HEK293 (cell line): ENCODE measurements around the gene SETD5.

Source experiments
- CTCF ChIA-PET: fragments of 350-600 bp; formaldehyde crosslinking; extraction: SDS; loops from one replicate; lab custom pipeline; 2021; ENCODE audit warnings: antibody characterized with exemption; lab: Yijun Ruan, JAX
- POLR2A ChIA-PET: fragments of 300-600 bp; formaldehyde crosslinking; extraction: SDS; loops from one replicate; lab custom pipeline; 2020; ENCODE audit warnings: antibody characterized with exemption, inconsistent platforms; lab: Yijun Ruan, JAX
- H3K27ac ChIP-seq: fragments of 200-500 bp; sonication (Bioruptor generic); 2 replicates; pipeline ENCODE4 v1.5.1; 2014; ENCODE audit warnings: low read depth, low read length, control low read depth, inconsistent platforms; ENCODE audit errors: extremely low read depth
- H3K36me3 ChIP-seq, 2 experiments: fragments of 200-500 bp in 1 of 2; sonication (Bioruptor generic) in 1 of 2; 1 replicate in 1 of 2; 2 replicates in 1 of 2; pipeline ENCODE4 v1.5.1; 2014 to 2017; ENCODE audit warnings: inconsistent platforms in 2 of 2, low read length in 2 of 2; ENCODE audit not compliant: control insufficient read depth in 2 of 2, insufficient read depth in 1 of 2
- H3K4me1 ChIP-seq: fragments of 200-500 bp; sonication (Bioruptor generic); 2 replicates; pipeline ENCODE4 v1.5.1; 2014; ENCODE audit warnings: mild to moderate bottlenecking, low read length, inconsistent platforms; ENCODE audit not compliant: control insufficient read depth, insufficient read depth
- H3K4me3 ChIP-seq: 2 replicates; pipeline ENCODE4 v1.5.1; 2011; ENCODE audit warnings: low read depth, mild to moderate bottlenecking, control low read depth, low read length, moderate library complexity
- H3K9me3 ChIP-seq: fragments of 200-500 bp; sonication (Bioruptor generic); 2 replicates; pipeline ENCODE4 v1.5.1; 2014; ENCODE audit warnings: low read depth, low read length, inconsistent platforms; ENCODE audit not compliant: control insufficient read depth, insufficient read depth
- BCL6B ChIP-seq: fragments of 450-650 bp; formaldehyde crosslinking; IDR thresholded peaks from 2 replicates; pipeline ENCODE4 v1.5.1; 2017; ENCODE audit warnings: missing biosample characterization, missing genetic modification characterization
- IKZF3 ChIP-seq: fragments of 450-650 bp; IDR thresholded peaks from 2 replicates; pipeline ENCODE4 v1.5.0; 2018; ENCODE audit warnings: missing biosample characterization, mild to moderate bottlenecking, missing genetic modification characterization, moderate library complexity
- KLF10 ChIP-seq: fragments of 450-650 bp; IDR thresholded peaks from 2 replicates; pipeline ENCODE4 v1.5.1; 2018; ENCODE audit warnings: missing biosample characterization, mild to moderate bottlenecking, missing genetic modification characterization
- KLF17 ChIP-seq: fragments of 450-650 bp; formaldehyde crosslinking; IDR thresholded peaks from 2 replicates; pipeline ENCODE4 v1.5.1; 2016; ENCODE audit warnings: missing biosample characterization, missing genetic modification characterization
- KLF9 ChIP-seq: fragments of 450-650 bp; formaldehyde crosslinking; IDR thresholded peaks from 2 replicates; pipeline ENCODE4 v1.5.1; 2016; ENCODE audit warnings: missing biosample characterization, missing genetic modification characterization, low read depth
- PRDM6 ChIP-seq: fragments of 450-650 bp; formaldehyde crosslinking; IDR thresholded peaks from 2 replicates; pipeline ENCODE4 v1.5.1; 2017; ENCODE audit warnings: missing biosample characterization, missing genetic modification characterization
- ZBTB21 ChIP-seq: fragments of 450-650 bp; formaldehyde crosslinking; IDR thresholded peaks from 2 replicates; pipeline ENCODE4 v1.5.1; 2017; ENCODE audit warnings: missing biosample characterization, missing genetic modification characterization
- ZBTB49 ChIP-seq: fragments of 450-650 bp; formaldehyde crosslinking; IDR thresholded peaks from 2 replicates; pipeline ENCODE4 v1.5.1; 2016; ENCODE audit warnings: missing biosample characterization, missing genetic modification characterization, low read depth
- ZFP41 ChIP-seq: fragments of 450-650 bp; formaldehyde crosslinking; IDR thresholded peaks from 2 replicates; pipeline ENCODE4 v1.5.1; 2016; ENCODE audit warnings: missing biosample characterization, missing genetic modification characterization, borderline replicate concordance
- ZIC2 ChIP-seq: fragments of 450-650 bp; formaldehyde crosslinking; IDR thresholded peaks from 2 replicates; pipeline ENCODE4 v1.5.1; 2016; ENCODE audit warnings: missing biosample characterization, missing genetic modification characterization
- ZNF121 ChIP-seq: fragments of 450-650 bp; formaldehyde crosslinking; IDR thresholded peaks from 2 replicates; pipeline ENCODE4 v1.5.1; 2016; ENCODE audit warnings: missing biosample characterization, missing genetic modification characterization
- ZNF169 ChIP-seq: fragments of 450-650 bp; formaldehyde crosslinking; IDR thresholded peaks from 2 replicates; pipeline ENCODE4 v1.5.1; 2016; ENCODE audit warnings: missing biosample characterization, missing genetic modification characterization
- ZNF18 ChIP-seq: fragments of 450-650 bp; formaldehyde crosslinking; IDR thresholded peaks from 2 replicates; pipeline ENCODE4 v1.5.1; 2016; ENCODE audit warnings: missing biosample characterization, missing genetic modification characterization
- ZNF341 ChIP-seq: fragments of 450-650 bp; formaldehyde crosslinking; IDR thresholded peaks from 2 replicates; pipeline ENCODE4; 2016; ENCODE audit warnings: low read depth, missing biosample characterization, missing genetic modification characterization
- ZNF530 ChIP-seq: fragments of 450-650 bp; formaldehyde crosslinking; IDR thresholded peaks from 2 replicates; pipeline ENCODE4 v1.5.1; 2016; ENCODE audit warnings: low read depth, missing biosample characterization, missing genetic modification characterization
- ZNF707 ChIP-seq: fragments of 450-650 bp; formaldehyde crosslinking; IDR thresholded peaks from 2 replicates; pipeline ENCODE4 v1.5.1; 2016; ENCODE audit warnings: missing biosample characterization, missing genetic modification characterization
- ZNF776 ChIP-seq: fragments of 450-650 bp; formaldehyde crosslinking; IDR thresholded peaks from 2 replicates; pipeline ENCODE4 v1.5.0; 2017; ENCODE audit warnings: missing biosample characterization, missing genetic modification characterization, borderline replicate concordance
- ZNF830 ChIP-seq: fragments of 450-650 bp; IDR thresholded peaks from 2 replicates; pipeline ENCODE4 v1.5.0; 2018; ENCODE audit warnings: missing biosample characterization, missing genetic modification characterization, low read depth, mild to moderate bottlenecking, moderate library complexity
- ZNF843 ChIP-seq: fragments of 450-650 bp; formaldehyde crosslinking; IDR thresholded peaks from 2 replicates; pipeline ENCODE4 v1.5.1; 2016; ENCODE audit warnings: missing biosample characterization, missing genetic modification characterization
- ZSCAN16 ChIP-seq: fragments of 450-650 bp; formaldehyde crosslinking; IDR thresholded peaks from 2 replicates; pipeline ENCODE4 v1.5.1; 2016; ENCODE audit warnings: missing biosample characterization, missing genetic modification characterization
- ZSCAN18 ChIP-seq: fragments of 450-650 bp; formaldehyde crosslinking; IDR thresholded peaks from 2 replicates; pipeline ENCODE4 v1.5.1; 2016; ENCODE audit warnings: missing biosample characterization, missing genetic modification characterization
- ZSCAN23 ChIP-seq: fragments of 450-650 bp; formaldehyde crosslinking; IDR thresholded peaks from 2 replicates; pipeline ENCODE4 v1.5.1; 2016; ENCODE audit warnings: missing biosample characterization, missing genetic modification characterization
- ZXDB ChIP-seq: fragments of 450-650 bp; formaldehyde crosslinking; IDR thresholded peaks from 2 replicates; pipeline ENCODE4 v1.5.1; 2016; ENCODE audit warnings: missing biosample characterization, missing genetic modification characterization

SETD5 gene

GRCh38 chr3:9401986-9402385, 4.6 kb downstream of the SETD5 start (continued):
- TF ChIP-seq ZFP41 (tag by site-specific recombination) (no peak), KLF10 (tag by site-specific recombination) (no peak), ZNF830 (tag by site-specific recombination) (no peak), ZBTB49 (no peak), ZNF530 (tag by site-specific recombination) (no peak), ZSCAN18 (tag by site-specific recombination) (no peak), ZNF18 (no peak), BCL6B (no peak)

GRCh38 chr3:9402410-9403228, 5.2 kb downstream of the SETD5 start:
- Histone ChIP-seq H3K4me3 (peak overlapping the region; percentile 16), H3K9me3 (no peaks in the 10 kb centered on the region), H3K4me1 (peaks cover 45% of the 10 kb centered on the region), H3K36me3 (no peaks in the 10 kb centered on the region), H3K27ac (peak overlapping the region; percentile 46)
- ChIA-PET POLR2A (interaction anchor here (0.6 to 1.3 kb wide), 4 partner anchors 12 to 39 kb away, joined by 3 read pairs; partner anchors contain the start of gene THUMPD3), CTCF (interaction anchor here (0.6 to 1.5 kb wide), 4 partner anchors 14 to 201 kb away, joined by 3 to 4 read pairs (median 3); no protein-coding TSS in a partner anchor)
- TF ChIP-seq ZNF776 (tag by site-specific recombination) (no peak), PRDM6 (tag by site-specific recombination) (peak; percentile 90), ZXDB (tag by site-specific recombination) (peak; percentile 70), ZNF530 (tag by site-specific recombination) (no peak), ZSCAN16 (no peak), ZNF843 (tag by site-specific recombination) (peak; percentile 62), ZNF121 (tag by site-specific recombination) (peak; percentile 63; the same call in 1 of the 2 replicates), KLF9 (0 out of 2 replicates have a peak, but pooled peaks have one; percentile 25), ZNF707 (no peak), ZSCAN23 (tag by site-specific recombination) (no peak), ZNF169 (no peak), ZBTB21 (tag by site-specific recombination) (peak; percentile 31; the same call in 1 of the 2 replicates), IKZF3 (tag by site-specific recombination) (peak; percentile 89), ZNF18 (0 out of 2 replicates have a peak, but pooled peaks have one; percentile 22), ZNF341 (tag by site-specific recombination) (0 out of 2 replicates have a peak, but pooled peaks have one; percentile 17), KLF17 (peak; percentile 65; the same call in 1 of the 2 replicates), ZIC2 (tag by site-specific recombination) (peak; percentile 82)
